Measurements from ENCODE around the gene ARHGAP24. TPM values are rescaled to one million over a fixed set of nuclear protein-coding genes. Genes with fewer than 3 reads are reported as not detected.

The ARHGAP24 gene
- total and polyA plus RNA-seq, 10 of the 15 experiments (the other 5 are each of a cell fraction or from before 2014, with no cell fraction given), result 0.10 to 4.2 (median 0.52) TPM

GRCh38 chr4:85488416-85488815 is 13.5 kb downstream of the ARHGAP24 start:
- Histone ChIP-seq H3K27ac (ENCODE audit: control insufficient read depth, insufficient read depth) (no peak overlapping the region), H3K4me3 (no peak overlapping the region), H3K4me1 (ENCODE audit: control insufficient read depth, insufficient read depth, low read length) (no peaks in the 10 kb centered on the region), H3K9ac (ENCODE audit: control insufficient read depth, insufficient read depth, low read length) (no peak overlapping the region), H3K79me2 (ENCODE audit: control insufficient read depth, insufficient read depth, low read length) (no peaks in the 10 kb centered on the region), H2AFZ (ENCODE audit: control insufficient read depth, low read depth, low read length) (no peak overlapping the region), H3K36me3 (ENCODE audit: control insufficient read depth in 2 of 2, insufficient read depth in 2 of 2, low read length in 1 of 2) (no peaks in the 10 kb centered on the region), H3K4me2 (ENCODE audit: control insufficient read depth, insufficient read depth) (no peak overlapping the region), H4K20me1 (ENCODE audit: control insufficient read depth, insufficient read depth) (no peaks in the 10 kb centered on the region), H3K27me3 (replicated peaks in 1 of 2; ENCODE audit: control insufficient read depth in 2 of 2, insufficient read depth in 2 of 2, low read length in 1 of 2) (no peaks in the 10 kb centered on the region; a peak in 1 of 4 replicates), H3K9me3 (replicated peaks; ENCODE audit: control insufficient read depth, insufficient read depth, low read length) (no peaks in the 10 kb centered on the region)
- FAIRE-seq, result no peak
- no peak for ATAC-seq
- no peak for DNase-seq (ENCODE audit: low read depth, low spot score)
- ChIA-PET RAD21 (ENCODE audit: unreplicated experiment) (interaction anchor here (0.9 kb wide), 1 partner anchor 33 kb away, joined by 3 read pairs; no protein-coding TSS in a partner anchor), CTCF (interaction anchor here (0.7 to 1.1 kb wide), 3 partner anchors 10 to 308 kb away, joined by 3 to 5 read pairs (median 3); no protein-coding TSS in a partner anchor), POLR2A (no interaction called here), SMC1A (ENCODE audit: uncharacterized antibody, unreplicated experiment) (interaction anchor here (1.0 to 1.3 kb wide), 4 partner anchors 9 to 260 kb away, joined by 3 to 4 read pairs (median 4); no protein-coding TSS in a partner anchor)
- 69% methylated on average over 1 of the region's 1 CpG for WGBS (ENCODE audit: insufficient coverage, insufficient replicate concordance, low lambda C conversion rate, missing lambda C conversion rate)
- TF ChIP-seq NRF1 (conservative IDR thresholded peaks at IDR 0.05; ENCODE audit: low read depth, low read length) (no peak), YY1 (IDR thresholded peaks at IDR 0.05; ENCODE audit: low read depth, low read length) (no peak), IRF5 (IDR thresholded peaks at IDR 0.05; ENCODE audit: borderline replicate concordance) (no peak), EED (IDR thresholded peaks at IDR 0.05; ENCODE audit: low read depth) (no peak), HDGF (IDR thresholded peaks at IDR 0.05) (no peak), FOXK2 (IDR thresholded peaks at IDR 0.05) (no peak), PAX5 (IDR thresholded peaks at IDR 0.05; ENCODE audit: borderline replicate concordance, low read depth, low read length) (no peak), KAT2A (conservative IDR thresholded peaks at IDR 0.05; ENCODE audit: control insufficient read depth, low read depth, low read length) (no peak), CREM (IDR thresholded peaks at IDR 0.05; ENCODE audit: low read depth) (no peak), ZNF687 (IDR thresholded peaks at IDR 0.05) (no peak), NR2C2 (IDR thresholded peaks at IDR 0.05; ENCODE audit: borderline replicate concordance, control insufficient read depth, insufficient read length, low read depth) (no peak)
- intact Hi-C loops (cut with micrococcal nuclease; ENCODE audit: unreplicated experiment) (no loop called here), in situ Hi-C loops (cut with MboI) (no loop called here)
- no TSS peak for BruUV-seq (replicated peaks)
